Renal pelvis (tissue), 4 donors: ENCODE results near the gene GRIN2A. TPM values are rescaled to one million over a fixed set of nuclear protein-coding genes. Genes with fewer than 3 reads are reported as not detected.

Source experiments
- DNase-seq: peaks from one replicate; pipeline ENCODE4 v3.0.0-alpha.2; 2013
- polyA plus RNA-seq, 3 donors: library from polyadenylated mRNA; unstranded; fragments of 120-200 nt; gene quantifications; one replicate each; pipeline ENCODE4 v1.2.1, GENCODE V29; 2013; ENCODE audit not compliant: insufficient read length in 3 of 3

GRIN2A gene
- polyA plus RNA-seq, 3 donors, result 6.5 to 7.5 (median 6.6) TPM

DNA sequence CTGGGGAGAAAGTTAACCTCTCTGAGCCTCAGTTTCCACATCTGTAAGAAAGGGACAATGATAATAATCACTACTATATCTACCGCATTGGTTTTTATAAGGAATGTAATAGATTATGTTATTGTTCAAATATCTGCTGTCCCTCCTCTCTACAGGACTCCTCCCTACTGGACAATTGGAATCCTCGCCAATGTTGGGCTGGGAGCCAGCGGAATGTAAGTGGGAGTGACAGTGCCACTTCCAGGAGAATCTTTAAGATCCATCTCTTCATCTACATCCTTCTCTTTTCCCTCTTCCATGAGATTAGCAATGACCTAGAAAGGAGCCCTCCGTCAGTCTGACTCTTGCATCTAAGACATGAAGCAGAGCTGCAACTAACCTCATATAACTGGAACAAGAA lies 95.1 kb downstream of the GRIN2A start:
- no peak for DNase-seq

DNA sequence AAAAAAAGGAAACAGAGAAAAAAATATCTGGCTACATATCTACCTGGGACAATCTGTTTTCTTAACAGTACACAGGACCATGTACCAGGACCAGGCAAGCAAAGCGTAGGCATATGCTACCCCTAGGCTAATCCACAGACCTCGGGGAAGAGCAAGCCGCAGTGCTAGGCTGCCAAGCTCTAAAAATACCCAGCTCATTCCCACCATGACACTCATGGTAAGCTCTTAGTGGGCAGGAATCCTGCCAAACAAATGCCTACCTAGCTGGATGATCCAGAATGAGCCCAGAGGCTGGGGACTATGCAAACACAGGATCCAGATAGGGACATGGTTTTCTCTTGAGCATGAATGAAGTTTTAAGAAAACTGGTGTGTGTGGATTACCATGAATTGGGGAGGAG lies 95.6 kb downstream of the GRIN2A start:
- DNase-seq, result no peak

DNA sequence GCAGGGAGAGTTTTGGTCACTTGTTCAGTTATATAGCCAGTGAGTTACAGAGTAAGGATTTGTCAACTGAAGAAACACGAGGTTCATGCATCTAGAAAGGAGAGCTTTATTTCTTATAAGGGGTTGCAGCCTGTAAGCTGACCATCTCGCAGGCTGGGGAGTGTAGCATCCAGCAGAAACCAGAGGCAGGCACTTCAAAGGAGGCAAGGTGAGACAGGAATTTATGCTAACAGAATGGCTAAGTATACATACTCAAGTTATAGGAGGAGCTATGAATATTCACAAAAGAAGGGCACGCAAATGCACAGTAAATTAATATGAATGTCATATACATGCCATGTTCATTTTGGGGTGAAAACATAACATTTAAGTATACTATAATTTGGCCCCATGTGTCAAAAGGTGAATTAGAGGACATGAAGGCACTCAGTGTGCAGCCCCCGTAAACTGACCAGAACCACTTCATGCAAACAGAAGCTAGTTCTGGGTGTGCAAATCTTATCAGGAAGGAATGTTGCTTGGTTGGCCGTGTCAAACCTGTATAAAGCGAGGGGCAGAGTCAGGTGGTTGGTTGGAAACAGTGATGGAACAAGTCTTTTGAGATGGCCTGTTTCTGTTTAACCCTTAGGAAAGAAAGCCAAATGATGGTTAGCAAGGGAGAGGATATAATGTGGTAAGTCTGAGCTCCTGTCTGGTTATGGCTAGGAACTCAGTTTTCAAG lies 97.0 kb downstream of the GRIN2A start:
- no peak for DNase-seq

DNA sequence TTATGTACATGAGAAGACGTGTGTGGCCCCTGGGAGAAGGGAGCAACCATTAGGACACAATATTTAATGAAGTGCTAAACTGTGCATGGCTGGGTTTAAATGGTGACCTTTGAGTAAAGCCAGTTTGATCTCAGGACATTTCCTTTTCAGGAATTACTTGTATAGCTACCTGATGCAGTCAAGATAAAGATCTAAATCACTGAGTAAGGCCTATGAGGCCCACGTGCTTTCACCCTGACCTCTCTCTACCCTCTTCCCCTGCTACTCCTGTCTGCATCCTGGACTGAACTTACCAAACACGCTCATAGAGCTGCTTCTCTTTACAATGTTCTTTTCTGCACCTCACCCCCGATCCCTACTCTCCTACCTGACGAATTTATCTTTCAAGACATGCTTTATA lies 98.9 kb downstream of the GRIN2A start:
- no peak for DNase-seq

DNA sequence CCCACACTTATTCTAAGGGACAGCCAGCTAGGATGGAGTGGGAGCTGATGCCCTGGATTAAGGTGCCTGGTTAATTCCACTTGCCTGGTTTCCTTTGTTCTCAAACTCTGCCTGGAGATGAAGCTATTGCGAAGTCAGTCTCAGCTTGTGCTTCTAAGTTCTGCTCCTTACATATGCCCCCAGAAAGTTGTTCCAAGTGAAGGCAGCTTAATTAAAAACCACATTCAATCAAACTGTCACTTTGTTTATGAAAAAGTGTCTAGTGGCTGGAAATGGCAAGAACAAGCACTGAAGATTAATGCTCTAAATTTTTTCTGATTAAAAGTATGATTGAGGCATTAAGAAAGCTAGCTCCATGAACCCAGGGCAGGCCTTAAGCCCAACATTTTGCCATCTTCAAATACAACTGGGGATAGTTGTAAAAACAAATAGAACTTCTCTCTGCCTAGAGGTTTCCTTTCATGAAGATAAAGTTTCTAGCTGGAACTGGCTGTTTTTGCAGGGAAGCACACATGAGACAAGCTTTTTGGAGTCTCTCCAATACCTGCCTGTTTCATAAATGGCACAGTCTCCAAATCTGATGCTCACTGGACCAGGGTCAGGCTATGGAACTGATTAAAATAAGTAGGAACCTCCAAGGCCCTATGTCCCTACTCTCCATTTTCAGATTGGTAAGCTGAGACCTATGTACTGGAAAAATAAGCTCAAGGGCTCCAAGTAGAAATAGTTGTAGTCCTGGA lies 100.9 kb downstream of the GRIN2A start:
- DNase-seq, result no peak

DNA sequence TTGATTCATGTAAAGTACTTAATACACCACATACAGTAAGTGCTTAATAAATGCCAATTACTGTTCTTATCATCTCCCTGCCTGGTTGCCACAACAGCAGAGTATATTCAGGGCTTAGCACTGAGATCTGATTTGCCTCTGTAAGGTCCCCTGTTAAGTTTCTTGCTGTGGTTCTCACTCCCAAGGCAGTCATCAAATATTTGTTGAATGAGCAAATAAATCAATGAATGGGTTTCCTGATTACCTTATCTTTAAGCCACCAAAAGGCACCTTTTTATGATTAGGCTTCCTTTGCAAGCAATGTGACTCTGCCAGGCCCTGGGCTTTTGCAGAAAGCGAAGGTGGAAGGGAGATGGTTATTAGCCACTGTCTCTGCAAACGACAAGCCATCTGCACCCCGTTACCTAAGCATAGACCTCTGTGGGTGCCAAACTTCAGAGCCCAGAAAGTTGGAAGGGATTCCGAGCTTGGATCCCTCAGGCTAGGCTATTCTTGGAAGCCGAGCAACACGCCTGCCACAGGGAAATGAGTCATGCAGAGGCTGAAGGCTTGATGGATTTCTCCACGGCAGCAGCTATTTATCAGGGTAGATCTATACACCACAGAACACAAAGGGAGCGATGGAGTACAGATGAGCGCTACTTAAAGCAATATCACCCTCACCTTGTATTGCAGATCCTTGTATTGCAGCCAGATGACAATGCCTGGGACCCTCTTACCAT lies 102.0 kb downstream of the GRIN2A start:
- peak; percentile 22 for DNase-seq

DNA sequence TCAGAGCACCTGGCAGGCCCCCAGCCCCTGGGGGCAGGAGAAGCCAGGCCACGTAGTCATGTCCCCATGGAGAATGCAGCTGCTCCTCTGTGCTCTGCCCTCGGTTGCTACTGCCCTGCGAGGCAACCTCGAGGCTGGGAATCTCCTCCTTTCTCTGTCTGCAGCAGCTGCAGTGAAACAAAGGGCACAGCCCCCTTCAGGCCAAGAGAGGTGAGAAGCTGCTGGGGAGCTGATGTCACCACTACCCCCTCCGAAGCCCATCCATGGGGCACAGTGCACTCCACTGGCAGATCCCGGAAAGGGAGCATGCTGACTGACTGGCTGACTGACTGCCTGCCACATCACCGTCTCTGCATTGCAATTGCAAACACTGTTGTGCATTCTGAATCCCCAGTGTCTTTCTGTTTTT lies 103.7 kb downstream of the GRIN2A start:
- no peak for DNase-seq

DNA sequence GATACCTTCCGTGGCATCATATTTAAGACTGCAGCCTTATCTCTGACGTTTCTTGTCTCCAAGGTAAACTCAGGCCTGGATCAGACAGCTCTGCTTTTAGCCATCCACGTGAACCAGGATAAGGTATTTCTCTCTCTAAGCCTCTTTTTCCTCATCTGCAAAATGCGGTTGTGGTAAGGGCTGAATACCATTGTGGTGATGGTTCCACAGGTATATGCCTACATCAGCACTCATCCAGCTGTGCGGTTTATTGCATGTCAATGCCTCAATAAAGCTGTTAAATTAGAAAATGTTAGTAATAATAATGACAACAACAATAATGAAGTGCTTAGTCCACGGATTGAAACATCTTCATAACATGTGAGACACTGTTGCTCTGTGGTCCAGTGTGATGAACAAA lies 104.4 kb downstream of the GRIN2A start:
- DNase-seq, result no peak

DNA sequence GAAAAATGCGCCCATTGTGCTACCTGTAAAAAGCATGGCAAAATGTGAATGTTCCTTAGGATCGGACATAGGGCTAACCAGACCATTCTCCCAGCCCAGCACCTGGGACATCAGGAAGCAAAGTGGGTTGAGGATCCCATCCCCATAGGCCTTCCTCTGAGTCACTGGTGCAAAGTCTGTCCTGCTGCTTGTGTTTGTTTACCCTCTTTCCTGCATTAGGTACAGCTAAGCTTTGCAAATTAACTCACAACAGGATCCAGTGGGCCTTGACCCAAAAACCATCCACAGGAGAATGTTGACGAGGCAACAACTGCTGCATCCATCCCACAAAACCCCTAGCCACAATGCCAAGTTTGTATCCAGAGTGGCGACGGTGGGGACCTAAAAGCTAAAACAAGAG lies 106.2 kb downstream of the GRIN2A start:
- DNase-seq, result no peak

DNA sequence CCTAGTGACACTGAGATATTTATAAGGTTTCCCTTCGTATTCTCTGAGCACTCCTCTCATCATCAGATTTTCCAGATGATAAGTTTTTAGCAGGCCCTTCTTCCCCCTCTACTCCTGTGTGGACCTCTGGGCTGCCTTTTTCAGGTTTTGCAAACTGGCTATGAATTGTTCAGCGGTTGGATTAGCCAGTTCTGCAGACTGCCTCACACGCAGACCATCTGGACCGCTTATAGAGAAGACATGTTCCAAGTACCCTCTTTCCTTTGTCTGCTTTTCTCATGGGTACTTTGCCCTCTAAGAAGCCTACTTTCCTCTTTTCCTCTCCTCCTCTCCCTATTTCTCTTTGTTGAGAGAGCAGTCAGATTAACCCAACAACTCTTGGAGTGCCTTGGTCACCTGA lies 111.6 kb downstream of the GRIN2A start:
- no peak for DNase-seq

DNA sequence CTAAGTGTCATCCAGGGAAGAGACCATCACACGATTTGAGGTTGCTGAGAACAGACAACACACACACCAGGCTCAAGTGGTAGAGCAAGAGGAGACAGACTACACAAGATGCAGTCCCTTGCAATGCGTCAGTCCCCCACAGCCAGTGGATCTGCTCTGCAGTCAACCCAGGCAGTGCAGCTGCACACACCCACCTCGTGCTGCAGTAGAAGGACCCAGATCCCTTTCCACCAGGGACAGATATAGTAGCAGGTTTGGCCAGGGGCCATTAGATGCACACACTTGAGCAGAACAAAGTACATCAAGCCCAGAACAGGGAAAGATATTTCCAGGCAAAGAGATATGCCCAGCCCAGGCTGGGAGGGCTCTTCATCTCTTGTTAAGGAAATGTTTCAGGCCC lies 112.9 kb downstream of the GRIN2A start:
- DNase-seq, result no peak

DNA sequence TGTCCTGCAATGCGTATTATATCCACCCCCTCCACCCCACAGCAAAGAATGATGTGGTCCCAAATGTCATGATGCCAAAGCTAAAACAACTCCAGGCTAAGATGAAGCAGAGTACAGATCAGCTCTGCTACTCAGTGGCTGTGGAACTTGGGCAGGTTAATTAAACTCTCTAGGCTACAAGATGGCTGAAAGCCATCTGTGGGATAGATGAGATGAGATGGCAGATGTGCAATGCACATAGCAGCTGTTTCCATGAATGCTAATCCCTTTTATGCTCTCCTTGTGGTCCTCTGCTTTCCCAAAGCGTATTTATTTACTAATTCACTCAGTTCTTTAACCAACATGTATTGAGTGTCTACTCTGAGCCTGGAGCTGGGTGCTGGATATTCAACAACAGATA lies 114.4 kb downstream of the GRIN2A start:
- no peak for DNase-seq

DNA sequence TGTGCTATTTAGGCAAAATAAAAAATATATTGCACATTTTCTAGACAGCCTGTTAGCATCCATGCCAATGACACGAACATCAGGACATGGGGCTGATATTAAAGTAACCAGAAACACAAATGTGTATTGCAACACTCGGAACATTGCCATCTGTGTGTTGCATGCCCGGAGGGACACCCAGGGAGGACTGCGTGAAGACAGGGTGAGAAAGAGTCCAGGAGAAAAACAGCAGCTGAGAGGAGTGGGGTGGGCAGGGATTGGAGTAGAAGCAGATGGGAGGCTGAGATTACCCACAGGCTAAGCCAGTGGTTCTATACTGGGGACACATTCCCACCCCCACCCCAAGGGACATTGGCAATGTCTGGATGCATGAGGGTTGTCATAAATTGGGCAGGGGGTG lies 114.8 kb downstream of the GRIN2A start:
- DNase-seq, result no peak

DNA sequence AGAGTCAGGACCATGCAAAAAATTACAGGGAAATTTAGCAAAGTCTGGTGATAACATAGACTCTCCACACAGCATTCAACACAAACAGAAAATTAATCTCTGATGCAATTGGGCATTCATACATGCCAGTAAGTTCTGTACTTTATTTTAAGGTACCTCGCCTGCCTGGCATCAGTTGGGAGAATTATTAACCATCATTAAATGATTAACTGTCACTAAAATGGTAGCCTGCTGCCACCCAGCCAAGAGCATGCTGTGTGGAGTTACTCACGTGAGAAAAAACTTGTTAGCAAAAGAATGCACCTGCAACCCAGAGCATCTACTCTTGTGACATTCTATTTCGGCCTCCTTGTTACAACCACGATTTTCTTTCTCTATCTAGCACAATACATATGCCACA lies 117.2 kb downstream of the GRIN2A start:
- DNase-seq, result peak; percentile 38

DNA sequence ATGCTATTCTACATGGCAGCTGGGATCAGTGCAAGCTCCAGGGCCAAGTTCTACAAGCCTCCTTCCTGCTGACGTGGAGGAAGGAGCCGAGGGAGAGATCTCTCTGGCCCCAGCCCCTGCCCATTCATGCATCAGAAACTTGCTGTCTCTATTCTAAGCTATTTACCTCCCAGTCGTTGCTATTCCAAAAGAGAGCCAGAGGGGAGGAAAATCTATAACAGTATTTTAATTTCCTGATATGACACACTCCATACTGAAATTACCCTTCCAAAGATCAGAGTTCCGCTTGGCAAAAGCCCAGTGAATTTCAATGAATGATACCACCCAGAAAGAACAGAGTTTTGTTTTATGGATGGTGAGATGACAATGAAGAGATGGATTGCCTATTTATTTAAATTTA lies 133.4 kb downstream of the GRIN2A start:
- no peak for DNase-seq

DNA sequence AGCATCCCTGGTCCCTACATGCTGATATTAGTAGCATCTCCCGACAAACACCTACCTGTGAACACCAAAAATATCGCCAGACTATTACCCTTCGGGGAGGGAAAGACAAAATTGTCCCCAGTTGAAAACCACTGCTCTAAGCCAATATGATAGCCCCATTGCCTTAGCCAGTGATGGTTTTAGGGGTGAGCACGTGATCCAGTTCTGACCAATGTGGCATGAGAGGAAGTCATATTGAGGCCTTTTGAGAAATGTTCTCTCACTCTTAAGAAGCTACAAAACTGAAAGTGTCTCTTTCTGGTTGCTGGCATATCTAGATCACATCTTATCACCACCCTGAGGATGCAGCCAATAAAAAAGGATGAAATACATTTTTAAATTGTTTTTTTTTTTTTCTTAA lies 136.3 kb downstream of the GRIN2A start:
- no peak for DNase-seq

DNA sequence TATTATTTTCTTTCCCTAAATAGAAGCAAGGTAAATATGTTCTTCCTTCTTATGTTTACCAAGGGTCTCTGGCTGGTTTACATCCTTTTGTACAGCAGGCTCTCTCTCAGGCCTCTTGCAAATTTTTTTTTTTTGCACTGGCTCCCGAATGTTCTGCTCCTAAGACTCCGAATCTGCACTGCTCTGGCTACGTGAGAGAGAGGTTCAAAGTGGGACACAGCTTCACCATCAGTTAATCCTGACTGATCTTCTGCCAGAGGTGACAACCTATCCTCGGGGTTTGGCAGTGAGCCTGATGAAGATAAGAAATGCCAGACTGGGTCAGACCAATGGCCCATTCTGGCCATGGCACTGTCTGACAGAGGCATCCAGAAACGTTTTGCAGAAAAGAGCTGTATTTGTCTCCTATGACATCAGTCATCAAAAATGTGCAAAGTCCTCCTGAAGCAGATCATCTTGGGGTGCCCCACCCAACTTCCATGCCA lies 136.9 kb downstream of the GRIN2A start:
- DNase-seq, result no peak

DNA sequence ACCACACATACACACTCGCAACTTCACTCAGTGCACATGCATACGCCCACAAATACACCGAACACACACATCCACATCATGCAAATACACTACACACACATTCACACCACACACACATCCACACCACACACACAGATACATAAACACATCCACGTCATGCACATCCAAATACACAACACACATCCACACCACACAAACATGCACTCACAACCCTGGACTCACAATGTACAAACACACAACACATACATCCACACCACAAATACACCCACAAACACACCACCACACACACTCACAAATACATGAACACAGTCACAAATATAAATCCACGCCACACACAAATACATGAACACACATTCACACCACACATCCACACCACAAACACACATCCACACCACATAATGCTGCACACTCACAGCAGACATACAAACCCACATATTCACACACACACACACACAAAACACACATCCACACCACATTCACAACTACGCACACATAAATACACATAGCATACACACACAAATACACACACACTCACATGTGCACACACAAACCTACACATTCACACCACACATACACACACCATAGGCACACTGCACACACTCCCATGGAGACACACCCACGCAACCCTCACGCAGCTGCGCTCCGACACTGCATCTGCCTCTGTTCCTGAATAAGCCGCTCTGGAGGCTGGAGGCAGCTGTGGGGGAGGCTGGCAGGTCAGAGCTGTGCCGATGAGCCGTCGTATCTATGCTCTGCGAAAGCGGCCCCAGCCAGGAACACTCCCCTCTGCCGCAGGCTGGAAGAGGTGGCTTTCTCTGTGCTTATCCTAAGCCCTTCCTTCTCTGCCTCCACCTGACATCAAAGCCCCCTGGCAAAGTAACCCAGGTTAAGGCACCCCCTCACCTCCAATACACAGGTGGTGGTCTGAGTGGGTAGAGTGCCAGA lies 141.8 kb downstream of the GRIN2A start:
- no peak for DNase-seq

DNA sequence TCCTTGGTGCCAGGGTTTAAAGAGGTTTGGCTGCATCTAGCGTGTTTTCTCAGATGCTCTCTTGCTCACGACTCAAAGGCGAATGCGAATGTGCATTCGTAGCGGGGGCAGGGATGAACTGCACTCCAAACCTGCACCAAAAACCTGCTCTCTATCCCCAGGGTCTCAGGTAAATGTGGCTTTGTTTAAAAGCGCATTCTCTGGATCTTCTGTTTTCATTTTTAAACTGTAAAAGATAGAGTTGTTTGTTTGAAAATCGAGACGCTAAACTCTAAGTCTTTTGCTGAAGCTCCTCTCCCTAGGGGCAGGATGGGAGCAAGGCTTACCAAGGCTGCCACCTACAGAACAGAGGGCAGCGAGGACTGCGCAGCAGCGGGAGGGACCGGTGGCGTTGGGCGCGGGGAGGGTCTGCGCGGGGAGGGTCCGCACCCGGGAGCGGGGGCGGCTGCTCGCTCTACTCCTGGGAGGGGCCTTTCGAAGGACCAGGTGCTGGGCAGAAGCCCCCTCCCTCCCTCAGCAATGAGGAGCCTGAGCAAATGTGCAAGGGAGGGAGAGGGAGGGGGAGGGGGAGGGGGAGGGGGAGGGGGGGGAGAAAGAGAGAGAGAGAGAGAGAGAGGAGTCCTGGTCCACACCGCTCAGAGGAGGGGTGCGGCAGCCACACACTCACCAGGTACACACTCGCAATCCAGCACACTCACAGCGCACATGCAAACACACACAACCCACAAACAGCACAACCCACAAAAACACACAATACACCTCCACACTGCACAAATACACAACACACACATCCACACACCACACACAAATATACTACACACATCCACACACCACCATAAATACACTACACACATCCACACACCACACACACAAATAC lies 142.8 kb downstream of the GRIN2A start:
- peak; percentile 39 for DNase-seq

DNA sequence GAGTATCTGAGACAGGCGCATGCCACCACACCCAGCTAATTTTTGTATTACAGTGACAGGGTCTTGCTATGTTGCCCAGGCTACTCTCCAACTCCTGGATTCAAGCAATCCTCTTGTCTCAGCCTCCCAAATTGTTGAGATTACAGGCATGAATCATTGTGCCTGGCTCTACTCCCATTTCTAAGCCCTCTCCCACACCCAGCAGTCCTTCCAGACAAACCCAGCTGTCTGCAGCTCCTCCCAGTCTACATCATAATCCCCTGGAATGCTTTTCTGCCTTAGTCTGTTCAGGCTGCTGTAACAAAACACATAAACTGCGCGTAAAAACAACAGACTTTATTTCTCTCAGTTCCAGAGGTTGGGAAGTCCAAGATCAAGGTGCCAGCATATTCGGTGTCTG lies 144.5 kb downstream of the GRIN2A start:
- no peak for DNase-seq

DNA sequence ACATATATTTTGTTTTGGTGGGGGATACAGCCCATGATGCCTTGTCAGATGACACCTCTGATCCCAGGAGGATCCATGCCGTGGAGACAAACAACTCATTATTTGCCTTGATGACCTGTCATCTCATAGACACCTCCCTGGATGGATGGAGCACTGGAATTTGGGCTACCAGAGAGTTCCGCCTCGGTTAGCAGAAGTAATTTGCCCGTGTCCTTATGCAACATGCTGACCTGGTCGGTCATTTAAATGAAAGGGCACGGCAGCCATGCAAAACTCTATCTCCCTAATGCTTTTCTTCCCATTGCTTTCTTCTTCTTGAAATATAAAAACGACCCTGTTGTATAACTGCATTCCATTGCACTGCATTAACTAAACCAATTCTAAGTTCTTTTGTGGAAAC lies 145.3 kb downstream of the GRIN2A start:
- no peak for DNase-seq
